ENCODE results near the gene RFC3. TPM values are rescaled to one million over a fixed set of nuclear protein-coding genes. Genes with fewer than 3 reads are reported as not detected.

The RFC3 gene, protein sequence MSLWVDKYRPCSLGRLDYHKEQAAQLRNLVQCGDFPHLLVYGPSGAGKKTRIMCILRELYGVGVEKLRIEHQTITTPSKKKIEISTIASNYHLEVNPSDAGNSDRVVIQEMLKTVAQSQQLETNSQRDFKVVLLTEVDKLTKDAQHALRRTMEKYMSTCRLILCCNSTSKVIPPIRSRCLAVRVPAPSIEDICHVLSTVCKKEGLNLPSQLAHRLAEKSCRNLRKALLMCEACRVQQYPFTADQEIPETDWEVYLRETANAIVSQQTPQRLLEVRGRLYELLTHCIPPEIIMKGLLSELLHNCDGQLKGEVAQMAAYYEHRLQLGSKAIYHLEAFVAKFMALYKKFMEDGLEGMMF
- total RNA-seq, result 1 to 10 TPM; 4.2 to 5.6 (median 4.7) TPM

DNA sequence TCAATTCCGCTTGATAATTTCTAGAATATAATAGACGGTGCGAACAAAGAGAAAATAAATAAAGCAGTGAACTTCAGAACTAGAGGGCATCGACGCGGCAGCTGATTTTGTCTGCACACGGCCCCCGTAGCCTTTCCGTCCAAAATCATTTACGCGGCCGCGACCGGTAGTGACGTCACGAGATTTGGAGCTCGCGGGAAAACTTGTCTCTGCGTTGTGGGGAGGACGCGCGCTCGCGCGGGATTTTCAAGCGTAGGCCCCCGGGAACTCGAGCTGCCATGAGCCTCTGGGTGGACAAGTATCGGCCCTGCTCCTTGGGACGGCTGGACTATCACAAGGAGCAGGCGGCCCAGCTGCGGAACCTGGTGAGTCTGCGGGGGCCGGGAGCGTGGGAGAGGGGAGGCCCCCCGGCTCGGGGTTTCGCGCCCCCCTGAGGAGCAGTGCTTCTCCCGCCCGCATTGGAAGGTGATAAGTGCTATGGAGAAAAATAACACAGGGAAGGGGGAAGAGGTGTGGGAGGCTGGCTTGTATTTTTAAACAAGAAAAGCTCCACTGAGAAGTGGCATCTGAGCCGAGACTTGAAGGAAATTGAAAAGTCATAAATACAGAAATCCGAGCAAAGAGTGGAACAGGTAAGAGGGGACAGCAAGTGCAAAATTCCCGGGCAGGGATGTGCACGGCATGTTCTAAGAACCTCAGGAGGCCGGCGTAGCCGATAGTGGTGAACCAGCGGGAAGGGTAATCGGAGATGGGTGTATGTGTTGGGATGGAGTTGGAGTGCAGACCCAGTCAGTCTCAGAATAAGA is at the start of gene RFC3:
Gene RFC3 (plus strand): TSS at position 249 of the 806 bp plus-strand sequence. CDS start 30 bp downstream, at position 279.
- H3K4me1 ChIP-seq, result peaks cover 3 to 15% (median 11%) of the 10 kb centered on the region in 4 donors
- H3K27ac ChIP-seq (replicated peaks in 1 of 4), result peak within 1 kb of the TSS; percentile 63 to 77 (median 70)
- WGBS, result under 1% methylated on average over 46 of the region's 50 CpGs
- peak; percentile 97 for DNase-seq (ENCODE audit: extremely low spot score)
- H3K9me3 ChIP-seq, result no peaks in the 10 kb centered on the region
- H3K36me3 ChIP-seq, result no peaks in the 10 kb centered on the region
- TF ChIP-seq EP300 (IDR thresholded peaks at IDR 0.05) (no peak), POLR2AphosphoS5 (IDR thresholded peaks at IDR 0.05) (peak; percentile 79 to 93), POLR2A (IDR thresholded peaks at IDR 0.05; ENCODE audit: low read depth) (no peak)
- TF ChIP-seq, protein P1, sequence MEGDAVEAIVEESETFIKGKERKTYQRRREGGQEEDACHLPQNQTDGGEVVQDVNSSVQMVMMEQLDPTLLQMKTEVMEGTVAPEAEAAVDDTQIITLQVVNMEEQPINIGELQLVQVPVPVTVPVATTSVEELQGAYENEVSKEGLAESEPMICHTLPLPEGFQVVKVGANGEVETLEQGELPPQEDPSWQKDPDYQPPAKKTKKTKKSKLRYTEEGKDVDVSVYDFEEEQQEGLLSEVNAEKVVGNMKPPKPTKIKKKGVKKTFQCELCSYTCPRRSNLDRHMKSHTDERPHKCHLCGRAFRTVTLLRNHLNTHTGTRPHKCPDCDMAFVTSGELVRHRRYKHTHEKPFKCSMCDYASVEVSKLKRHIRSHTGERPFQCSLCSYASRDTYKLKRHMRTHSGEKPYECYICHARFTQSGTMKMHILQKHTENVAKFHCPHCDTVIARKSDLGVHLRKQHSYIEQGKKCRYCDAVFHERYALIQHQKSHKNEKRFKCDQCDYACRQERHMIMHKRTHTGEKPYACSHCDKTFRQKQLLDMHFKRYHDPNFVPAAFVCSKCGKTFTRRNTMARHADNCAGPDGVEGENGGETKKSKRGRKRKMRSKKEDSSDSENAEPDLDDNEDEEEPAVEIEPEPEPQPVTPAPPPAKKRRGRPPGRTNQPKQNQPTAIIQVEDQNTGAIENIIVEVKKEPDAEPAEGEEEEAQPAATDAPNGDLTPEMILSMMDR (IDR thresholded peaks at IDR 0.05), result peak in 1 of 3 experiments; percentile 29
- H3K4me3 ChIP-seq, result peak within 1 kb of the TSS; percentile 59 to 84 (median 76)
- no peaks in the 10 kb centered on the region for H3K27me3 ChIP-seq
- intact Hi-C loops (cut with DNase I), result no loop called here

DNA sequence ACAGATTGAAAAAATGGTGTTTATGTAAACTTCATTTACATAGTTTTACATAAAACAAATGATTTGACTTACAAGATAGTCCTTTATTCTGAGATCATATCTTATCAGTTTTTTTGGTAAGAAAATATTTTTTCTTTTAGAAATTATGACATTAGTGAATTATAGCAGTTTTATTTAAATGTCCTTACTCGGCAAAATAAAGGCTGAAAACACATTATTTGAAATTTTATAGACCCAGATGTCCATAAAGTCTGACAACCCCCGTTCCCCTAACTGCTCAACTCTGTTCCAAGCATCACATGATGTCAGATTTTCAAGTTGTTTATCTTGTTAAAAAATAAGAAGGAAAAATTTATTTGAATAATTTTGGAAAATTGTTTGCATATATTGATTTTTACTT is 46.7 kb upstream of the RFC3 start:
- no peaks in the 10 kb centered on the region for H3K9me3 ChIP-seq
- no peaks in the 10 kb centered on the region for H3K36me3 ChIP-seq
- peaks cover 0 to 4% (median 0%) of the 10 kb centered on the region in 4 donors for H3K4me1 ChIP-seq
- no peak overlapping the region for H3K27ac ChIP-seq (replicated peaks in 1 of 4)
- 62% methylated on average over 2 of the region's 2 CpGs for WGBS
- DNase-seq (ENCODE audit: extremely low spot score), result no peak
- no peak overlapping the region for H3K4me3 ChIP-seq
- intact Hi-C loops (cut with DNase I), result no loop called here
- TF ChIP-seq POLR2A (IDR thresholded peaks at IDR 0.05; ENCODE audit: low read depth), result no peak
- TF ChIP-seq, protein P1 (IDR thresholded peaks at IDR 0.05), result no peak
- no peak for TF ChIP-seq POLR2AphosphoS5 (IDR thresholded peaks at IDR 0.05)
- no peak for TF ChIP-seq EP300 (IDR thresholded peaks at IDR 0.05)
- no peaks in the 10 kb centered on the region for H3K27me3 ChIP-seq

DNA sequence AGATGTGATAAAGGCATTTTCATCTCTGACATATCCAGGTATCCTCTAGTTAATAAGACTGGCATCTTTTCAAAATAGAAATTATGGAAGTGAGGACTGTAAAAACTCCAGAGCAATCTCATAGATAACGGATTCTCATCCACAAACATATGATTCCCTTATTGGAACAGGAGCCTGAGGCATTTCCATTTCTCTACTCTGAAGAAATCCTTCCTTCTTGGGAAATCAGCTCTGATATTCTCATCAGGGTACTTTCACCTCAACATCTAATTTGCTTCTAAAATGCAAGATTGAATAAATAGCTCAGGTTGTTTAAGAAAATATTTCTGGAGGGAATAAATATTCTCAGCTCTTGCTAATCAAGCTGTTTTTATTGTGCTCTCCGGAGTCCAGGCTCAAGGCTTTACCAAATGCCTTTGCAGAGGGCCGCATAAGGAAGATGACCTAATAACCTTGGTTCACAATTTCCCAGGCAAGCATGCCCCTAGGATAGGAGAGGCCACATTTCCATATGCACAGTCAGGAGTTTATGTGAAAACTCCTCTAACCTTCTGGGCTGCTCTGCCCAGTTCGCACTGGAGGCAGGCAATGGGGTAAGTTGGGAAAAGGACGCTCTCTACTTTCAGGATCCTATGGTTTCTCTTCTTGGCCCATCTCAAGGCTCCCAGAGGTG is 44.0 kb upstream of the RFC3 start:
- no peak overlapping the region for H3K27ac ChIP-seq (replicated peaks in 1 of 4)
- no peaks in the 10 kb centered on the region for H3K27me3 ChIP-seq
- TF ChIP-seq EP300 (IDR thresholded peaks at IDR 0.05) (no peak), POLR2A (IDR thresholded peaks at IDR 0.05; ENCODE audit: low read depth) (no peak)
- WGBS, result 92% methylated on average over 5 of the region's 5 CpGs
- no peaks in the 10 kb centered on the region for H3K36me3 ChIP-seq
- intact Hi-C loops (cut with DNase I), result no loop called here
- DNase-seq (ENCODE audit: extremely low spot score), result no peak
- H3K4me1 ChIP-seq, result peaks cover 0 to 4% (median 0%) of the 10 kb centered on the region in 4 donors
- H3K9me3 ChIP-seq, result no peaks in the 10 kb centered on the region
- no peak overlapping the region for H3K4me3 ChIP-seq

DNA sequence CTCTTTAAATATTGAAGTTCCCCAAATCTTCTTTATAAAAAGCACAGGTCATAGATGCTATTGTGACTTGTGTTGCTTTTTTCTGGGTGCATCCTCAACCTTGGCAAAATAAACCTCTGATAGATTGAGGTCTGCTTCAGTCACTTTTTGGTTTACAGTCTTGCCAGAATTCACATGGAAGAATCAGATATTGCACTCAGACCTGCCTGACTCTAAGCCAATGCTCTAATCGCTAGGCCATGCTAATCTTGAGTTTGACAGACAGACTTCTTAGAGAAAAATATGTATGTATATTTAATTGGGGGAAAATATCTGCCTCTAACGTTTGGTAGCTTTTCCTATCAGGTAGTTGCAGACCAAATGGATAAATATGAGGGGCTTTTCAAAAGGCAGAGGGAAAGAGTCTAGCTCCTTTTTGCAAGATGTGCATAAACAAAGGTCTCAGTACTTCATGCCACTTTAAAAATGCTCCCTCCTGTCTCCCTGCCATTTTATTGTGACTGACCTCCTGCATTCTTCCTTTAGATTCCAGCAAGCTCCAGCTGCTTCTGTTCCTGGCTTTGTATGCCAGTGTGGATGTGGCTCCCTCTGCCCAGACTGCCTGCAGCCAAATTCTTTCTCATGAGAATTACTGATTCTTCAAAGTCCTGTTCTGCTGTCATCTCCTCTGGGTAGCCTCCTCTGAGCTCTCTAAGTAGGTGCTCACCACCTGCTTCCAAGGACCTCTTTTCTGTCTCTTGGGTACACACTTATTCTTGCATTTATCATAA is 42.4 kb upstream of the RFC3 start:
- TF ChIP-seq POLR2AphosphoS5 (IDR thresholded peaks at IDR 0.05) (no peak), POLR2A (IDR thresholded peaks at IDR 0.05; ENCODE audit: low read depth) (no peak), EP300 (IDR thresholded peaks at IDR 0.05) (no peak)
- TF ChIP-seq, protein P1 (IDR thresholded peaks at IDR 0.05), result no peak
- no peaks in the 10 kb centered on the region for H3K27me3 ChIP-seq
- DNase-seq (ENCODE audit: extremely low spot score), result peak; percentile 21
- intact Hi-C loops (cut with DNase I), result no loop called here
- peaks cover 0 to 4% (median 0%) of the 10 kb centered on the region in 4 donors for H3K4me1 ChIP-seq
- H3K9me3 ChIP-seq, result no peaks in the 10 kb centered on the region
- no peak overlapping the region for H3K27ac ChIP-seq (replicated peaks in 1 of 4)
- no peak overlapping the region for H3K4me3 ChIP-seq
- H3K36me3 ChIP-seq, result no peaks in the 10 kb centered on the region
- WGBS, result 62% methylated on average over 2 of the region's 2 CpGs

Measured in esophagus muscularis mucosa (tissue), 4 donors.